ENCODE measurements around the gene PARVB. TPM values are rescaled to one million over a fixed set of nuclear protein-coding genes. Genes with fewer than 3 reads are reported as not detected.

PARVB gene
- total RNA-seq, 2 donors from 2014 or later, result 7.8 to 13.5 TPM

Other genes with a start within 250 kb of the PARVB start
- 1 to 10 TPM in 1 of 2 donors, under 1 TPM in 1; 0.58 to 1.1 TPM for gene EFCAB6, start 212.0 kb upstream of the PARVB start, total RNA-seq
- under 1 TPM; 0.15 to 0.28 TPM for gene SULT4A1, start 161.8 kb upstream of the PARVB start, total RNA-seq
- gene PNPLA5, start 132.3 kb upstream of the PARVB start, total RNA-seq, result not detected
- gene PNPLA3, start 100.5 kb upstream of the PARVB start, total RNA-seq, result 1 to 10 TPM in 1 of 2 donors, under 1 TPM in 1; 0.14 to 2.0 TPM
- 10 to 100 TPM; 47.1 to 59.3 TPM for gene SAMM50, start 68.9 kb upstream of the PARVB start, total RNA-seq
- gene PARVG, start 156.6 kb downstream of the PARVB start, total RNA-seq, result 1 to 10 TPM; 3.6 to 8.4 TPM

Measured in left colon (tissue), 2 donors.